Stimulated activated naive CD4-positive, alpha-beta T cell (primary cell): Measurements from ENCODE around the gene PDE4DIP.
"Not testable (repeated sequence)": the region's sequence is repeated elsewhere in the genome, so short reads cannot be mapped to it uniquely, and the experiment has no call there.

Source experiments
- DNase-seq, 6 experiments: peaks; one replicate each; lab custom pipeline; 2025; lab: John Stamatoyannopoulos, UW

Gene PDE4DIP

GRCh38 chr1:148874408-148875388 is 30.5 kb downstream of the PDE4DIP start:
- not testable (repeated sequence) for DNase-seq

DNA sequence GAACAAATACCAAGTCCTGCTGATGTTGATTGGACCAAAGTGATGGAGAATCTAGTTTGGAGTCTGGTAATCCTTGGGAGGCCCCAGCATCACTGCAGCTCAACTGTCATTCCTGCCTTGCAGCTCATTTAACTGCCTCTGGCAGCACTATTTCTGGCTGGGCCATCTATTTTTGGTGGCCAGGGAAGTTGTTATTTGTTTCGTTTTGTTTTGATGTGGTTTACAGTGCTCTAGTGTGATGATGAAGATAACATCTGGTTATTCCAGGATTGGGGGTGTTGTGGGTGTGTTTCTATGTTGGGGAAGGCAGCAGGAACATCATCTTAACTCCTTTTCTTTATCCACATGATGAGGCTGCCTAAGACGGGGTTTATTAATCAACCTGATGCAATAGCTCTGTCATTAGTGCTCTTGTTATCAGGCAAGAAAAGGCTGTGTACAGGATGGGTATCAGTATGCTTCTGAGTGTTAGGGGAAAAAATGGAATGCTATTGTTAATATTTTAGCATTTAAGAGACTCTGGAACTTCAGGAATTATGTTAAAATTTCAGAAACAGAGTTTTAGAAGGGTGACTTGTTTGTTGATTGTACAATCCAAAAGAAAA is 35.7 kb downstream of the PDE4DIP start:
- DNase-seq: not testable (repeated sequence)

- DNase-seq: not testable (repeated sequence)
Observed at GRCh38 chr1:148881261-148881660, 37.0 kb downstream of the PDE4DIP start.

DNA sequence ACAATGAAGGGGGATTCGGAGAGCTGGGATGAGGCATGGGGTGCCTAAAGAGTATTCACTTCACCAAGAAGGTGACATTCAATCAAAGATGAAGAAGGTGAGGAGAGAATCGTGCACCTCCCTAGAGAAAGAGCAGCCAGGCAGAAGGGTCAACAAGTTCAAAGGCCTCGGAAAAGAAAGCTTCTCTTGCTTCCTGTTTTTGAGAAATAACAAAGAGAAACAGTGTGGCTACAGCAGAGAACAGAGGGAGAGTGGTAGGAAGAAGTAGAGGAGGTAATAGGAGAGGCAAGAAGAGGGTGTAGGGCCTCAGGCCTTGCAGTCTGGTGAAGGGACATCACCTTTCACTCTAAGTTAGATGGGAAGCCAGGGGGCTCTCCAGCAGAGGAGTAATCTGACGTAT is 41.0 kb downstream of the PDE4DIP start:
- DNase-seq: not testable (repeated sequence)

GRCh38 chr1:148886293-148886692 is 42.1 kb downstream of the PDE4DIP start:
- not testable (repeated sequence) for DNase-seq

- not testable (repeated sequence) for DNase-seq
Observed at GRCh38 chr1:148888597-148888996, 44.4 kb downstream of the PDE4DIP start.

DNA sequence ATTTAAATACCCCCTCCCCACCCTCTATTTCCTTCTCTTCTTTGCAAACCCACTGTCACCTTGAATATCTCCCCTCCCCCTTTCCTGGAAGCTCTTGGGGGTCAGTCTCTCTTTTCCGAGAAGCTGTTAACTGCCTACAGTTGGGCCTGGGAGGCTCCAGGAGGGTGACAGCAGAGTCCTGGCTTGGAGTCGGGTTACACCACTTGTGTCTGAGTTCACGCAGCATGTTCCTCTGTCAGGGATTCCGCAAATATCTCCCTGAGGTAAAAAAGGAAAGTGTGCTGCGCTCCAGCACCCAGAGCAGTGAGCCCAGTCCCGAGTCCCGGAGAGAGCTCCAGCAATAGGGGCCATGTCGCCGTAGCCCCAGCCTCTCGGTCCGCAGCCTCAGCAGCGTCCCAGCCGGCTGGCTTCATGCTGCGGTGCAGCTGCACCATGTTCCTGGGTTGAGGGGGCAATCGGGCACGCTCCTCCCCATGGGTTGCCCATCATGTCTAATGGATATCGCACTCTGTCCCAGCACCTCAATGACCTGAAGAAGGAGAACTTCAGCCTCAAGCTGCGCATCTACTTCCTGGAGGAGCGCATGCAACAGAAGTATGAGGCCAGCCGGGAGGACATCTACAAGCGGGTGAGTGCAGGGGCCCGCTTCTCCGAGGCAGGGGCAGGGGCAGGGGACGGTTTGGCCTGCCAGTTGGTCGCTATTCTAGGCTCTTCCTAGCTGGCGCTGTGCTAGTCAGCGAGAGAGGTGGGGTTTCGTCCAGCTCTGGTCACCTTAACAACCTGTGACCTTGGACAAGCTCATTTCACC is 45.2 kb downstream of the PDE4DIP start:
- not testable (repeated sequence) for DNase-seq

GRCh38 chr1:148890075-148890568 is 45.9 kb downstream of the PDE4DIP start:
- not testable (repeated sequence) for DNase-seq

GRCh38 chr1:148894360-148895352 is 50.4 kb downstream of the PDE4DIP start:
- DNase-seq: not testable (repeated sequence)

GRCh38 chr1:148900026-148900425 is 55.8 kb downstream of the PDE4DIP start:
- not testable (repeated sequence) for DNase-seq

GRCh38 chr1:148900691-148901090 is 56.5 kb downstream of the PDE4DIP start:
- not testable (repeated sequence) for DNase-seq

- not testable (repeated sequence) for DNase-seq
Observed at GRCh38 chr1:148901150-148901952, 57.1 kb downstream of the PDE4DIP start.

GRCh38 chr1:148901953-148902341 is 57.7 kb downstream of the PDE4DIP start:
- DNase-seq: not testable (repeated sequence)

- DNase-seq: not testable (repeated sequence)
Observed at GRCh38 chr1:148909219-148909826, 65.1 kb downstream of the PDE4DIP start.

- not testable (repeated sequence) for DNase-seq
Observed at GRCh38 chr1:148911303-148911928, 67.2 kb downstream of the PDE4DIP start.

DNA sequence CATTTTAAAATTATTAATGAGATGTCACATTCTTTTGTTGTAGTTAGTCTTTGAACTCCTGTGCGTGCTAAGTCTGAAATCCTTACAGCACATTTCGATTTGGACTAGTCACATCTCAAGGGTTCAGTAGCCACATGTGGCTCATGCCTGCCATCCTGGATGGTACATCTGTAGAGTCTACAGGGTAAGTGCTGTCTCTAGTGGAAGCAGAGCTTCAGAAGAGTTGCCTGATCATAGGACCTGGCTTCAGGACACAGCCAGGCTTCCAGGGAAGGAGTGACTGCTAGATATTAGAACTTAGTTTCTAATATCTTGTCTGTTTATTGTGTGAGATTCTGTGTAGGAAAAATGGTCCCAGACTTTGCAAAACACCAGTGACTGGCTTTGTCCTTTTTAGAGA is 72.0 kb downstream of the PDE4DIP start:
- not testable (repeated sequence) for DNase-seq

DNA sequence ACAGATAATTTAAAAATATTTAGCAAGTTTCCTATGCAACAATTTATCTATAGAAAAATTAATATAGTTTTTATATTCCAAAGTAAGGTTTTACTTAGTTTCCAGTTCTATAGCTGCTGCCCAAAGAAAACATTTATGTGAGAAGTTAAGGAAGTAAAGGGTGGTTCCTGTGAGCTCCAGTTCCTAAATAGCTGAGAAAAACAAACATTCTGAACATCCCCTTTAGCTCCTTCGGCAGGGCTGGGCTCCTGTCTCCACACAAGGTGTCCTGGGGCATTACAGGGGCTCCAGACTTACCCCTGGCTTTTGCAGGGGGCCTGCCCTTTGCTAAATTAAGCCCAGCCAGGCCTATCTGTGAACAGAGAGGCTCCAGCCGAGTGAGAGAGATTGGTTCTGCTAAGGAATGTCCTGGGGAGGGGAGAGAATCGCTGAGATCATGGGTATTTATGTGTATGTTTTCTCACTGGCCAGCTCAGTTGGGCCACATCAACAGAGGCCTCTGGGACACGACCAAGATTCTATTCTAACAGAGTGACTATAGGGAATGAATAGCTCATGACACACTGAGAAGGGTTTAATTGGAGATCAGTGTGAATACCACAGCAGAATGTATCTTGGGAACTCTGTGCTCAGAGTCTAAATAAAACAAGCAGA is 72.6 kb downstream of the PDE4DIP start:
- DNase-seq: not testable (repeated sequence)

GRCh38 chr1:148918836-148919447 is 74.7 kb downstream of the PDE4DIP start:
- DNase-seq: not testable (repeated sequence)
